ENCODE results near the gene NIBAN1.
"Not testable (repeated sequence)": the region's sequence is repeated elsewhere in the genome, so short reads cannot be mapped to it uniquely, and the experiment has no call there.

The NIBAN1 gene

DNA sequence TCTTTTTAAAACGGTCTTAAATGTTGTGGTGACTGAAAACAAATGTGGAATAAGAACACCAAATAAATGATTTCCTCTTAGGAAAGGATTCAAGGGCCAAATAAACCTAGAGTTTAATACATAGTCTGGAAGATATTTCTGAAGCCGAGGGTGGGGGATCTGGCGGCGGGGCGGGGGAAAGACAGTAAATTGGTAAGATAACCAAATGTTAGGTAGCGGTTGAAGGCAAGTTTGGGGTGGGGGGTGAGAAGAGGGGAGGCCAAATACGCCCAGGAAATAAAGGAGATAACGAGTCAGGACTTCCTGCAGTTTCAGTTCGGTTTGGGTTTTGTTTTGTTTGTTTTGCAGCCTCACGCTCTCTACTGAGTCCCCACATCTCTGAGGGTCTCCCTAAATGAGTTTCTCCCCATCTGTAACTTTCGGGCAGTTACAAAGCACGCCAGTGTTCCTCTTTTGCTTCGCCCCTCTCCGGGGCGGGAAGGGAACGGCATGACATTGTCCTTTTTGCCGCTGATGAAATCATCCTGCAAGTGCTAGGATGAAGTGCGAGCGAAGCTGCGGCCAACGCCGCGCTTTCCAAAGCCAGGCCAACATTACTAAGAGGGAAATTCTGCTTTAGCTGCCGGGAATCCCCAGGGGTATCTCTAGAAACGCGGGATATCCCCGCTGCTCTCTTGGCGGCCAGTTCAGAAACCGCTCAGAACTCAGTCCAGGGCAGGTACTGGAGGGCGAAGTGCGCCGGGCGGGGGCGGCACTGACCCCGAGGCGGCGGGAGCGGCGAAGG, 844 bp downstream of the NIBAN1 start:
- peak; percentile 51 to 55 for DNase-seq (ENCODE audit: low read depth in 1 of 2, low spot score in 1 of 2)

DNA sequence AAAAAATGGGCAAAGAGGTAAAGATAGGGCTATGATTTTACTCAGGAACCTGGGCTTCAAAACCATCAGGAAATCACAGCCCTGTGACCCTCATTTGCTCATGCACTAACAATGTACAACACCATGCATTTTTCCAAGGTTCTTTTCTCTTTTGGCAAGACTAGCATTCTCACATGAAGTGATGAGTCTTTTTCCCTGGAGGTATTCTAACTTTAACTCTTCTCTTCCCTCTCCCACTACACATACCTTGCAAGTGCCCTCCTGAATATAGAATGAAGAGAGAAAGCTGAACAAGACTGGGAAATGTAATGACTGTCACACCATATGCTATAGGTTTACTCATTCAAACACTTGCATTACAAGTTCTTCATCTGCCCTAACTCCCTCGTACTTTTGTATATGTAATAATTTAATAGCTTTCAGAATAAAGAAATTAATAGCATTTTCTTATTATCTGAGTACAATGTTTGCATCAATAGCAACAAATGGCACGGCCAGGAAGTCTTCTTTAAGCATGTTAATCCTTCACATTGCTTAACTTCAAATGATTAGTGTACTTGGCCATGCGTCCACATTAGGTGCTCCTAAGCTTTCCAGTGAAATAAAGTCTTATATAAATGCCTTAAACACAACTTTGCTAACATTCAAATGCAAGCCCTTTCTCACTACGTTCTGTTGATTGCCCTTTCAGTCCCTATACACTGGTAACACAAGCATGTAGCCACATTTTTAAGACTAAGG, 1.8 kb downstream of the NIBAN1 start:
- no peak for DNase-seq (ENCODE audit: low read depth in 1 of 2, low spot score in 1 of 2)

DNA sequence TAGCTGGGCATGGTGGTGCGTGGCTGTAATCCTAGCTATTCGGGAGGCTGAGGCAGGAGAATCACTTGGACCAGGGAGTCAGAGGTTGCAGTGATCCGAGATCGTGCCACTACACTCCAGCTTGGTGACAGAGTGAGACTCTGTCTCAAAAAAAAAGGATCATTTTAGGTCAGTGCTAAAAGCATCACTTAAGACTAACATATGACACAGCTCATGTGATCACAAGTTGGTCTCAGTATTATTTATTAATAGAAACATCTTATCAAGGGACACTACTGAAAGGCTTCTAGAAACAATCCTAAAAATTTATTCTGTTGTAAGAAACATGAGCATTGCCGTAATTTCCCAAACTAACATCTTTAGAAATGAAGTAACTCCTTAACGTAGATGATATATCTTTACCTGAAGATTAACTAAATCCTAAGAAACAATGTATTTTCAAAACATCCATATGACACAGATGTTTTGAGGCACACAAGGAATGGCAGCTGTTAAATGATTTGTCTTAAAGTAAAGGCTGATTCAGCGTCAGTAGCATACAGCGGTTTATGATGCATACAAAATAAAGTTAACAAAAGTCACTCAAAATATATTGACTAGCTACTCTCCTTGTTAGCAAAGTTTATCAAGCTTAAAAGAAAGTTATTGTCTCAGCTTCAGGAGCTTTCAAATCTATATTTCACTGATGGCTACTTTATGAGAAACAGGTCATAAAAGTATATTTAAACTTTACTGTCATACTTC, 2.6 kb downstream of the NIBAN1 start:
- DNase-seq (ENCODE audit: low read depth in 1 of 2, low spot score in 1 of 2), result no peak

DNA sequence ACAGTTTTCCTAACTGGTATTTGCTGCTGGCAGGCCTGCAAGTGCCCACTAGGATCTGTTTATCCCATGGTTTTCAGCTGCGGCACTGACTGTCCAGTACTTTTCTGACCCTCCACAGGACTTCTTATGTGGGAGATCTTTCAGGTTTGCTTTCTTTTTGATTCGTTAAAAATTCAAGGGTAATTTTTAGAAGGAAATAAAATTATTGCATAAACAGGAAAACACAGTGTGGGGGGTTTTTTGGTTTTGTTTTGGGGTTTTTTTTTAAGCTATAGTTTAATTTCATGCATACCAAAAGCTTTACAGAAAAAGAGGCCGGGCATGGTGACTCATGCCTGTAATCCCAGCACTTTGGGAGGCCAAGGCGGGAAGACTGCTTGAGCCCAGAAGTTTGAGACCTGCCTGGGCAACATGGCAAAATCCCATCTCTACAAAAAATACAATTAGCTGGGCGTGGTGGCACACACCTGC, 3.6 kb downstream of the NIBAN1 start:
- no peak for DNase-seq (ENCODE audit: low read depth in 1 of 2, low spot score in 1 of 2)

DNA sequence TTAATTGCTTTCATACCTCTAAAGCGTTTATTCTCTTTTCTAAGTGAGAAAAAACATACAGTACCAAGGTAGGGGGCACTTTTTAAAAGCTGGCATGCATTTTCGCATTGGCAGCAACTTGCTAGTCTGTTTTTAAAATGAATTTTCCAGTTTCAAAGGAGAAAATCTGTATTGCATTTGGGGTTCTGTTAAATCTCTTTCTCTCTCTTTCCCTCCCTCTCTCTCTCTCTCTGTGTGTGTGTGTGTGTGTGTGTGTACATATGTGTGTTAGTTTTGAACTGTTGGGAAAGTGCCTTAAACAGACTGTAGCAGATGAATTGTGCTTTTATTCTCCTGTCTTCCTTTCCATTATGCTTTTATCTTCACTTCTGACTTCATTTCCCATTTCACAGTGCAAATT, 7.3 kb downstream of the NIBAN1 start:
- DNase-seq (ENCODE audit: low read depth in 1 of 2, low spot score in 1 of 2), result no peak

DNA sequence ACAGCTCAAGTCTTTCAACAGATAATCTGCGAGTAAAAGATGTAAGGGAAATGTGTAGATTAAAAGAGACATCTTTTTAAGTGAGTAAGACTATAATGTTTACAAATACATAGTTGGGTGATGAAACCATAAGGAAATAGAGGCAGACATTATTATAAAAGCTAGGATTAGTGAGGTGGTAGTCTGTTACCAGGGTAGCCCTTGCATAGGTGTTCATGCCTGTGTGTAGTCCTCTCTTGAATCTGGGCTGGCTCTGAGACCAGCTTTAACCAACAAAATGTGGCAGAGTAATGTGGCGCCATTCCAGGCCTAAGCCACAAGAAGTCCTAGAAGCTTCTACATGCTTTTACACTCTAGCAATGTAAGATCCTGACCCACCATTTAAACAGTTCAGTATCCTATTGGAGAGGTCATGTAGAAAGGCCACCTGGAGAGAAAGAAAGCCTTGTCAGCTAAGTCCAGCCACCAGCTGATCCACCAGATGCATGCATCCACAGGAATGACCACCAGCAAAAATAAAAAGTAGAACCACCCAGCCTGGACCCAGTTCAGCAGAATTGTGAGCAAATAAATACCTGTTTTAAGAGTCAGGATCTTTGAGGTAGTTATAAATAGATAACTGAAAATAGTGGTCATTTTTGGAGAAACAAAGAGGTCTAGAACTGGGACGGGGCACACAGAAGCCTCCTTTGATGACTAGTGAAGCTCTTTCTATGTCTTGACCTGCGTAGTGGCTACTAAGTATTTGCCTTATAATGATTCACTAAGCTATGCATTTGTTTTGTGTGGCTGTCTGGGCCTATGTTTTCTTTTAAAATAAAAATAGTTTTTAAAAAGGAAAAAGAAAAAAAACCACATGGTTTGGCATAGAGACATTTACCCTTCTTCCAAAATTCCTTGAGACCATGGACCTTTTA, 8.1 kb downstream of the NIBAN1 start:
- no peak for DNase-seq (ENCODE audit: low read depth in 1 of 2, low spot score in 1 of 2)

DNA sequence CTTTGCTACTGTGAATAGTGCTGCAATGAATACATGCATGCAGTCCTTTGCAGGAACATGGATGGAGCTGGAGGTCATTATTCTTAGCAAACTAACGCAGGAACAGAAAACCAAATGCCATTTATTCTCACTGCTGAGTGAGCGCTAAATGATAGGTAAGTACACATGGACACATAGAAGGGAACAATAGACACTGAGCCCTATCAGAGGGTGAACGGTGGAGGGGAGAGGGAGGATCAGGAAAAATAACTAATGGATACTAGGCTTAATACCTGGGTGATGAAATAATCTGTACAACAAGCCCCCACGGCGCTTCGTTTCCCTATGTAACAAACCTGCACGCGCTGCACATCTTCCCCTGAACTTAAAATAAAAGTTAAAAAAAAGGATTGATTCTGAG, 8.9 kb downstream of the NIBAN1 start:
- DNase-seq (ENCODE audit: low read depth in 1 of 2, low spot score in 1 of 2), result no peak

DNA sequence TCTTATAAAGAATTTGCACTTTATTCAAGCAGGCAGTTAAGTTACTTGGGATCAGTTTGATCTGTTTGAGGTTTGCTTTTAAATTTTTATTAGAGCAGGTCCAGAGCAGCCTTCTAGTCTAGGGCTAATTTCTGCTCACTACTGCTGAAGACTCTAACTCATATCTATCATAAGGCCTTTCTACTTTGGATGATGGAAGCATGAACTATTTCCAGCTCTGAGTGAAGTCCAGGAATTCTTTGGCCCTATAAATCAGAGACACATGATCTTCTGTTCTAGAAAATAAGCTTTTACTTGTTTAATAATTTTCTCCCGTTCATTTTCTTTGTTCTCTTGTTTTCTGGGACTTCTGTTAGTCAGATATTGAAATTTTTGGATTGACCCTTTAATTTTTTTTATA, 14.7 kb downstream of the NIBAN1 start:
- DNase-seq (ENCODE audit: low read depth in 1 of 2, low spot score in 1 of 2), result no peak

DNA sequence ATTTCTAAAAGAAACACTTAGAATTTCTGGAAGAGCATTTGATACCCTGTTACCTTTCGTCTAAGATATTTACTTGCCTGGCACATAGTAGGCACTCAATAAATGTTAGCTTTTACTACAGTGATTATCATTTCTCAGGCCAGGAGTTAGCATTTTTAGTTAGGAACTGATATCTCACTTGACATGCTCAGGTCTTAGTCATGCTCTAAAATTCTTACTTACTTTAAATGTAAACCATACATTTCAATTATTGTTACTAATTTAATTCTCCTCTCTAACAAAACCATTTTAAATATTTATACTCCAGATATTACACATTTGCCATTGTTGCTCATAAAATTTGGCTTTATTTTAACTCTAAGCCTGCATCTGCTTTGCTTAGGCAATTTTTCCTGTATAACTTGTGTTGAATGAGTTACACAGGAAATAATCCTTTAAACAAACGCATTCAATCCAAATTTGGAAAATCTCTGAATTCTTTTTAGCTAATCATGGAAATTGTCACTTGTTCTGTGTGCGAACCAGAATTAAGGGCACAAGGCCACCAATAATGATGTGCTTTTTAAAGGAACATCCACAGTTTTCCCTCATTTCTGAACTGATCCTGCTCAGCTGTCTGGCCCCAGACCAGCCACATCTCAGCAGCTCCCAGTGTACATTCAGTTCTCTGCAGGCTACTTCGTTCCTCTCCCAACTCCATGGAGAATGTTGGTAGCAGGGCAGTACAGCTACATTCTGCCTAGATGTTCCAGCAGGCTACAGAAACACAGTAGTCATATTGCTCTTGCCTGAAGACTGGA, 15.6 kb downstream of the NIBAN1 start:
- no peak for DNase-seq (ENCODE audit: low read depth in 1 of 2, low spot score in 1 of 2)

DNA sequence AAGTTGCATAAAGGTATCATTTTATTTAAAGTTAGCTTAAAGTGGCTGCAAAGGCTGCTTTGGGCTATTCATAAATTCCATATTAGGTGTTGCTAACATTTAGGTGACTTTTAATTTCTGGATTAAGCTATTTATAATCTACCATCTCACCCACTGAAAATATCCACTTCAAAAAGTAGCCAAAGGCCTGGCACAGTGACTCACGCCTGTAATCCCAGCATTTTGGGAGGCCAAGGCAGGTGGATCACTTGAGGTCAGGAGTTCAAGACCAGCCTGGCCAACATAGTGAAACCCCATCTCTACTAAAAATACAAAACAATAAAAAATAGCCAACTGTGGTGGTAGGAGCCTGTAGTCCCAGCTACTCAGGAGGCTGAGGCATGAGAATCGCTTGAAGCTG, 16.4 kb downstream of the NIBAN1 start:
- not testable (repeated sequence) for DNase-seq (ENCODE audit: low read depth in 1 of 2, low spot score in 1 of 2)

DNA sequence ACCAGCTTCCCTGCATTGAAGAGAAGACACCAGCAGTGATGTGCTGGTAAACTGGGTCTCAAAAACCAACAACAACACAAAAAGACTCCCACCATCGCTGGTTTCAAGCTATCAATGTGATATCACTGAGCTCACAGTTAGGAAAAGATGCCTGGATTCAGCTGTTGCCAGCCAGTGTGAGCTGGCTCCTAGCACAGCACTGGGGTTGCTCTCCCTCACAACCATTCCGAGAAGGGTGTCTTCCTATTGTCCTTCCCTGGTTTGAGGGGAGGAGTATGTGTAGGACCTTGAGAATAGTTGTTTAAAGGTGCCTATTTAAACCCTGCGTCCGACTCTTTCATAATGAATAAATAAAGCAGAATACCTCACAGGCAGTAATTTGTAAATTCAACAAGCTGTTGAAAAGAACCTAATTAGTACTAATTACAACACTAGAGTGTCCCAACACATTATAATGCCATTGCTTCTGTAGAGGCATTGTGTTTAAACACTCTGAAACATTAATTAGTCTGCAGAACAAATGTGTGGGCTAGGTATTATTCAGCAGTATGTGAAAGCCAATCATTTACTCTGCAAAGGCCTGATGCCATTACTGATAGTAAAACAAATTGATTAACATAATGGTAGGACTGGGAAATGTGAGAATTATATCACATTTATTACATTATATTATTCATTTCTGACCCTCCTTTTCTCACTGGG, 17.2 kb downstream of the NIBAN1 start:
- DNase-seq (ENCODE audit: low read depth in 1 of 2, low spot score in 1 of 2), result no peak

DNA sequence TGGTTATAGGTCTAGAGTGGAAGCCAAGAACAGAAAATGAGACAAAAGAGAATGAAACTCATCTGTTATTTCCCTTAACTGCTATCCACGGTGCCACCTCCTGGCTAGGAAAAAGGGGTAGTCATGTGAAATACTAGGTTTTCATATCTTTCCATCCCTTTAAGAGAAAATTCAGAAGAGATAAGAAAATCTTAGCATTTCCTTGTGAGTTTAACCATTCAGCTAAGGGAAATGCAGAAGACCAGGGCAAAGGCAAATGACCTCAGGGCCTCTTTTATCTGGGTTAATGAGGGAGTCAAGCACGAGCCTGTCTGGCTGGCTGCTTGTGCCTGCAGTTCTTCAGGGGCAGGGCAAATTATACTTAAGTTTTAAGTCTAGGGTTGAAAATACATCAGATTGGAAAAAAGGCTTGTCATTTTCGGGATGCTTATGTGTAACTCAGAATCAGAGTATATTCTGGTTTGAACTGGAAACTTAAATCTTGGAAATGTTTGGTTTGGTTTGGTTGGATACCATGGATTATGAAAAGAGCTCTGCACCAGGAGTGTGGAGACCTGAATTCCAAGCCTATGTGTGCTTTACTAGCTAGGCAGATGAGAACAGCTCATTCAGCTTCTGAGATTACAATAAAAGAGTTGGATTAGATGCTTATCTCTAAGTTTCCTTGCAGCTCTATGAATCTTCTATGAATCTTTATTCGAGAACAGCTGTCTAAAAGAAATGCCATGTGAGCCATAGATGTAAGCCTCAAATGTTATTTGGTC, 19.9 kb downstream of the NIBAN1 start:
- DNase-seq (ENCODE audit: low read depth in 1 of 2, low spot score in 1 of 2), result no peak

DNA sequence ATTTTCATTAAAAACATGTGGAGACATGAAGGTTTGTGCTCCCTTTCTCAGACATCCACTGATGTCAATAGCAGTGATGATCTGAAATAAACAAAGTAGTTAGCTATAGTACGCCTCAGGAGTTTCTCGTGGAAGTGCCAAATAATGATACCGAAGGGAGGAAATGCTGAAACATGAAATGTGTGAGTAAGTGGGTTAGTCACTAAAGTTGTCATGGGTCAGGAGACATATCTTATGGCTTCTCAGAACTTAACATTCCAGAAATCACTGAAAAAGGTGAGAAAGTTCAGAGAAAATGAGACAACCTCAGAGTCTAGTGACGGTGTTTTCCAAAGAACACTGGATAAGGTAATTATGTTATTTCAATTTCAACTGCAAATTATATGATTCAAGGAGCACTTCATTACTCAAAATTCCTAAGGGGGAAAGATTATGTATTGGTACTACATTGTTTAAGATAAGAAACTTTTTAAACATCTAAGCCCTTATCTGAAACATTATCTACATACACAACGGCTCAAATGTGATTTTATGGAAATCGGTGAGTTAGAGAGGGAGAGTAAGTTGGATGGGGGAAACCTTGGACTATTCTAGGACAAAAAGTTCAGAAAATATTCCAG, 20.6 kb downstream of the NIBAN1 start:
- DNase-seq (ENCODE audit: low read depth in 1 of 2, low spot score in 1 of 2), result no peak

DNA sequence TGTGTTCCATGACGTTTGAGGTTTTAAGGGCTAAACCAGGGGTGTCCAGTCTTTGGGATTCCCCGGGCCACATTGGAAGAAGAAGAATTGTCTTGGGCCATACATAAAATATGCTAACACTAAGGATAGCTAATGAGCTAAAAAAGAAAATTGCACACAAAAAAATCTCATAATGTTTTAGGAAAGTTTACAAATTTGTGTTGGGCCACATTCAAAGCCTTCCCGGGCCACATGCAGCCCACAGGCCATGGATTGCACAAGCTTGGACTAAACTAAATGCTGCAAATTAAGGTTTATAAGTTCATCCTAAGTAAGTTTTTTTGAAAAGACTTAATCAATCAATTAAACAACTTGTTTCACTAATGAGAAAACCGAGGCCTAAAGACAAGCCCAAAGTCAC, 21.9 kb downstream of the NIBAN1 start:
- no peak for DNase-seq (ENCODE audit: low read depth in 1 of 2, low spot score in 1 of 2)

DNA sequence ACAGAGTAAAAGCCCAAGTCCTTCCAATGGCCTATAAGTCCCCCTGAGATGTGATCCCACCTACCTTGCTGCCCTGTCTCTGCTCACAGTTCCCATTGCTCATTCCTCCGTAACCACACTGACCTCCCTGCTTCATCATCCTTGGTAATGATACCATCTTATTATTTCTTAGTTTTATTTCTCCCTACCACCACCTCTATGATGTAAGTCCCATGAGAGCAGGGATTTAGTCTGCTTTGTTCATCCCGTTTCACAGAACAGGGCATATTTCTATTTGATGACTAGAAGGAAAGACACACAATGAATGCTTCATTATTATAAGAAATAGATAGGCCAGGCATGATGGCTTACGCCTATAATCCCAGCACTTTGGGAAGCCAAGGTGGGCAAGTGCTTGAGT, 22.5 kb downstream of the NIBAN1 start:
- no peak for DNase-seq (ENCODE audit: low read depth in 1 of 2, low spot score in 1 of 2)

DNA sequence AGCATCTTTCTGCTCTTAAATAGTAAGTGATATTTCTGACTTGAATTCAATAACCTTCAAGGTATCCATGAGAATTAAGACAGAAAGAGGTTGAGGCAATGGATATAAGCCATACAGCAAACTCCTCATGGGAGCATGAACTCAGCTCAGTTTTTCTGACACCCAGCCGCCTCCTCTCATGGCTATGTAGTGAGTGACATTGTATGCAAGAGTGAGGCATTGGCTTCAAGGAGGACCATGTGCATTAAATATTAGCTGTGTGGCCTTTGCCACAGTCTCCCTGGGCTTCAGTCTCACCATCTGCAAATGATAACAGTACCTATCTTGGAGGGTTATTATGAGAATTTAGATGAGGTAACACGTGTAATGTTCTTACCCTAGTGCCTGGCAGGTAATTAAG, 23.4 kb downstream of the NIBAN1 start:
- no peak for DNase-seq (ENCODE audit: low read depth in 1 of 2, low spot score in 1 of 2)

DNA sequence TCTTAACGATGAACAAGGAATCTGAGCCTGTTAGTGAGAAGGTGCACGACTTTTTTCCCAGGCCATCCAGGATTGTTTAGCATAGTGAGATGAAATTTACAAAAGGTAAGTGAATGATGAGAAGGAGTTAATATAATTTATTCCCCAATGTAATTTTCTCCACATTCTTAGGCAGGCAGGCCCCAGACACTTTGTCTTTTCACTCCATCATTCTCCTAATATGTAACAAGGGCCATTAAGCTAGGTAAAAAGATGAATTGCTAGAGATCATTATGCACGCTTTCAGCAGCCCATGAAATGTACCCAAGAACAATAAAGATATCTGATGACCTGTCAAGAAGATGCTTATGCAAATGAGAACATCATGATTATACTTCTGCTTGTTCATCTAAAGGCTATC, 24.1 kb downstream of the NIBAN1 start:
- no peak for DNase-seq (ENCODE audit: low read depth in 1 of 2, low spot score in 1 of 2)
